GM12873 (cell line): Measurements from ENCODE around the gene KSR2.

Source experiments
- TF ChIP-seq, protein P1 (sequence below): IDR thresholded peaks from 2 replicates; pipeline ENCODE4 v1.5.1; 2012; ENCODE audit warnings: low read depth, mild to moderate bottlenecking, moderate library complexity, low read length, control low read depth; ENCODE audit not compliant: insufficient read depth; ENCODE audit errors: missing control alignments

Gene KSR2

GRCh38 chr12:117889098-117889497 is 79.7 kb downstream of the KSR2 start:
- TF ChIP-seq, protein P1, sequence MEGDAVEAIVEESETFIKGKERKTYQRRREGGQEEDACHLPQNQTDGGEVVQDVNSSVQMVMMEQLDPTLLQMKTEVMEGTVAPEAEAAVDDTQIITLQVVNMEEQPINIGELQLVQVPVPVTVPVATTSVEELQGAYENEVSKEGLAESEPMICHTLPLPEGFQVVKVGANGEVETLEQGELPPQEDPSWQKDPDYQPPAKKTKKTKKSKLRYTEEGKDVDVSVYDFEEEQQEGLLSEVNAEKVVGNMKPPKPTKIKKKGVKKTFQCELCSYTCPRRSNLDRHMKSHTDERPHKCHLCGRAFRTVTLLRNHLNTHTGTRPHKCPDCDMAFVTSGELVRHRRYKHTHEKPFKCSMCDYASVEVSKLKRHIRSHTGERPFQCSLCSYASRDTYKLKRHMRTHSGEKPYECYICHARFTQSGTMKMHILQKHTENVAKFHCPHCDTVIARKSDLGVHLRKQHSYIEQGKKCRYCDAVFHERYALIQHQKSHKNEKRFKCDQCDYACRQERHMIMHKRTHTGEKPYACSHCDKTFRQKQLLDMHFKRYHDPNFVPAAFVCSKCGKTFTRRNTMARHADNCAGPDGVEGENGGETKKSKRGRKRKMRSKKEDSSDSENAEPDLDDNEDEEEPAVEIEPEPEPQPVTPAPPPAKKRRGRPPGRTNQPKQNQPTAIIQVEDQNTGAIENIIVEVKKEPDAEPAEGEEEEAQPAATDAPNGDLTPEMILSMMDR: no peak

DNA sequence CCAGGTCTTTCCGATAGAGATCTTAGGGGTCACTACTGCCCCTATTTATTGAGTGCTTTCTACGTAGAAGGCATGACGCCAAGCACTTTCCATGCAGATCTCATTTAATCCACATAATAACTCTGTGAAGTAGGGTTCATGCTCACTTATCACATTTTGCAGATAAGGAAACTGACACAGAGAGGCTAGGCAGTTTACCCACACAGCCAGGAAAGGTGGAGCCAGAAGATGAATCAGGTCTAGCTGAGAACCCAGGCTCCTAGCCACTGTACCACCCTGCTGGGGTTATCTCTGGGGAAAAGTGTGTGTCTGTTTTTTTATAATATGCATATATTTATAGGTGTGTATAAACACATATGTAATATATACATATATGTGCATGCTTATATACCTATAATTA is 83.6 kb downstream of the KSR2 start:
- TF ChIP-seq, protein P1: no peak

DNA sequence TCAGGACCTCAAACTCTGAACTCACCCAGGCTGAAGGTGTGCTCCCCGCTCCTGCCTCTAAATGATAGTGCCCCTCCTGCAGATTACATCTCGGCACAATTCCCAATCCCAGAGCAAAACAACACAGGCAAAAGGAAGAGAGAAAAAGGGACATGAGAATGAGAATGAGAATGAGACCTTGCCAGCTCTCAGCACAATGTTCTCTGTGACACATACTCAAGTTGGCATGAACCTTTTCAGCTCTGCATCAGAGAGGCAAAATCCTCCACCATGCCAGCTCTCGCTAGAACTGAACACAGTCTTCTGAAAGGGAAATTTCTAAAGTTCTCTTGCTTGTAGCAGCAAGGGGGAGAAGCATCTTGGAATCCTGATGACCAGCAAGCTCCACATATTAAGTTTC is 84.6 kb downstream of the KSR2 start:
- TF ChIP-seq, protein P1: no peak

GRCh38 chr12:117882603-117883184 is 86.1 kb downstream of the KSR2 start:
- TF ChIP-seq, protein P1: no peak

GRCh38 chr12:117882181-117882580 is 86.6 kb downstream of the KSR2 start:
- TF ChIP-seq, protein P1: no peak

DNA sequence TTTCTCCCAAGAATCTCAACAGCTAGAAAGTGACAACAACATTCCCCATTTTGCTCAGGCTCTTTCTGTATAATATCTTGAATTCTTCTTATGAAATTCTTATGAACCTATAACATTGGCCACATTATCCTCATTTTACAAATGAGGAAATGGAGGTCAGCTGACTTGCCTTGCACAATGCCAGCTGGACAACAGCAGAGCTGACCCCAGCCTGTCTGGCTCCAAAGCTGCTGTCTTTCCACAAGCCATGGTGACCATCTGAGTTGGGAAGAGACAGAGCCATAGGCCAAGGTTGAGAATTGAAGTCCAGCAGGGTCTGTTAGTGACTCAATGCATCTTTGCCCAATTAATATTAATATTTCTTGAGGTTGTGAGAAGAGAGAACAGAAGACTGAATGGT is 87.3 kb downstream of the KSR2 start:
- TF ChIP-seq, protein P1: no peak

- TF ChIP-seq, protein P1: no peak
These were observed 90.2 kb downstream of the KSR2 start for GRCh38 chr12:117878605-117879004.
